ENCODE data around the gene PARP9. TPM values are rescaled to one million over a fixed set of nuclear protein-coding genes. Genes with fewer than 3 reads are reported as not detected.
A peak's percentile ranks its signal among the peaks of the same experiment; 100 is the strongest.
"Not testable (repeated sequence)": the region's sequence is repeated elsewhere in the genome, so short reads cannot be mapped to it uniquely, and the experiment has no call there.

Gene PARP9
- total RNA-seq, 4 donors from 2014 or later: 5.9 to 9.6 (median 8.2) TPM

DNA sequence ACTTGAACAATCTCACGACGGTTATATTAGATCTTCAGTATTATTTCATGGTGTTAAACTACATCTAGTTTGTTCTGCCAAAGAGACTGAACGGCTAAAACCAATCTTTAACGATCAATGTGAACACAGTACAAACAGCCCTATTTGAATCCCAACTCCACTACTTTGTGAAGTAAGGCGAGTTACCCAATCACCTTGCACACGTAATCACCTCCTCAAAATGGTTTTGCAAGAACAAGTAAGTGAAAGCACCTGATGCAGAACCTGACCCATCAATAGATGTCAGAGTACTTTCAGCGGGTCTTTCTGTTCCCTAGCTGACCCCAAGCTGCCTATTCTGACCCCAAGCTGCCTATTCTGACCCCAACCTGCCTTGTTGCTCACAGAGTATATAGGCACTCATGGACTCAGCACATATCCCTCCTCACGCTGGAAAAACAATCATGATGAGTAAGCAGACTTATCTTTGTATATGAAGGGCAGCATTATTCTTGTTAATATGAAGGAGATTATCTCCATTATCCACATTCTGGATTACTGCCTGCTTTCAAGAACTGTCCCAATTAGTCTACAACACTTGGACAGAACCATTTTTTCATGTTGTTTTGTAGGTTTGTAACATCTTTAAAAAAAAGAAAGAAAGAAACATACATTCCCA lies 53.1 kb downstream of the PARP9 start:
- in situ Hi-C loops (cut with MboI; ENCODE audit: low sequenced_read_pairs in 4 of 4) (loop anchor here in 3 of 4 donors (10.0 kb wide), 2 partner anchors 96 to 126 kb away; partner anchors contain the start of genes FAM162A (in 2 of the 3), MIX23 (in 2 of the 3) and WDR5B (in 1 of the 3)), intact Hi-C loops (cut with DNase I; ENCODE audit: low total_unique reads) (loop anchor here (5.0 kb wide), 1 partner anchor 281 kb away; the partner anchor contains the start of gene HSPBAP1)
- H3K36me3 ChIP-seq: no peaks in the 10 kb centered on the region
- H3K9me3 ChIP-seq: no peaks in the 10 kb centered on the region
- H3K27me3 ChIP-seq: no peaks in the 10 kb centered on the region
- DNase-seq (peak; percentile 23 to 69), ATAC-seq (peak; percentile 23 to 54)
- H3K4me3 ChIP-seq: peak overlapping the region in 1 of 4 donors; percentile 65
- H3K27ac ChIP-seq: peak overlapping the region; percentile 94 to 99 (median 97)
- TF ChIP-seq, protein P1, sequence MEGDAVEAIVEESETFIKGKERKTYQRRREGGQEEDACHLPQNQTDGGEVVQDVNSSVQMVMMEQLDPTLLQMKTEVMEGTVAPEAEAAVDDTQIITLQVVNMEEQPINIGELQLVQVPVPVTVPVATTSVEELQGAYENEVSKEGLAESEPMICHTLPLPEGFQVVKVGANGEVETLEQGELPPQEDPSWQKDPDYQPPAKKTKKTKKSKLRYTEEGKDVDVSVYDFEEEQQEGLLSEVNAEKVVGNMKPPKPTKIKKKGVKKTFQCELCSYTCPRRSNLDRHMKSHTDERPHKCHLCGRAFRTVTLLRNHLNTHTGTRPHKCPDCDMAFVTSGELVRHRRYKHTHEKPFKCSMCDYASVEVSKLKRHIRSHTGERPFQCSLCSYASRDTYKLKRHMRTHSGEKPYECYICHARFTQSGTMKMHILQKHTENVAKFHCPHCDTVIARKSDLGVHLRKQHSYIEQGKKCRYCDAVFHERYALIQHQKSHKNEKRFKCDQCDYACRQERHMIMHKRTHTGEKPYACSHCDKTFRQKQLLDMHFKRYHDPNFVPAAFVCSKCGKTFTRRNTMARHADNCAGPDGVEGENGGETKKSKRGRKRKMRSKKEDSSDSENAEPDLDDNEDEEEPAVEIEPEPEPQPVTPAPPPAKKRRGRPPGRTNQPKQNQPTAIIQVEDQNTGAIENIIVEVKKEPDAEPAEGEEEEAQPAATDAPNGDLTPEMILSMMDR (IDR thresholded peaks at IDR 0.05 in 4 of 5, conservative IDR thresholded peaks at IDR 0.05 in 1 of 5): no peak
- peaks cover 62 to 72% of the 10 kb centered on the region in 2 donors for H3K4me1 ChIP-seq

DNA sequence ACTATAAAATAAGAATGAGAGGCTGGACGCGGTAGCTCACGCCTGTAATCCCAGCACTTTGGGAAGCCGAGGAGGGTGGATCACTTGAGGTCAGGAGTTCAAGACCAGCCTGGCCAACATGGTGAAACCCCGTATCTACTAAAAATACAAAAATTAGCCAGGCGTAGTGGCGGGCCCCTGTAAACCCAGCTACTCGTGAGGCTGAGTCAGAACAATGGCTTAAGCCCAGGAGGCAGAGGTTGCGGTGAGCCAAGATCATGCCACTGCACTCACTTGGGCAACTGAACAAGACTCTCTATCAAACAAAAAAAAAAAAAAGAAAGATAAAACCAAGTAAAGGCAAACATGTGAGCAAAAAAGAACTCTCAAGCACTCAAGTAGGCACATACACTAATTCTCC lies 55.2 kb downstream of the PARP9 start:
- Histone ChIP-seq H3K4me1 (peaks cover 72 to 88% of the 10 kb centered on the region in 2 donors), H3K4me3 (peak overlapping the region in 1 of 4 donors; percentile 28), H3K27ac (peak overlapping the region; percentile 94 to 99 (median 97))
- H3K27me3 ChIP-seq; intact Hi-C loops (cut with DNase I; ENCODE audit: low total_unique reads); H3K9me3 ChIP-seq; H3K36me3 ChIP-seq: not testable (repeated sequence)
- DNase-seq (peak; percentile 52 to 88), ATAC-seq (peak; percentile 74)
- in situ Hi-C loops (cut with MboI; ENCODE audit: low sequenced_read_pairs in 4 of 4): loop anchor here in 1 of 4 donors (10.0 kb wide), 1 partner anchor 94 kb away; the partner anchor contains the start of gene WDR5B

DNA sequence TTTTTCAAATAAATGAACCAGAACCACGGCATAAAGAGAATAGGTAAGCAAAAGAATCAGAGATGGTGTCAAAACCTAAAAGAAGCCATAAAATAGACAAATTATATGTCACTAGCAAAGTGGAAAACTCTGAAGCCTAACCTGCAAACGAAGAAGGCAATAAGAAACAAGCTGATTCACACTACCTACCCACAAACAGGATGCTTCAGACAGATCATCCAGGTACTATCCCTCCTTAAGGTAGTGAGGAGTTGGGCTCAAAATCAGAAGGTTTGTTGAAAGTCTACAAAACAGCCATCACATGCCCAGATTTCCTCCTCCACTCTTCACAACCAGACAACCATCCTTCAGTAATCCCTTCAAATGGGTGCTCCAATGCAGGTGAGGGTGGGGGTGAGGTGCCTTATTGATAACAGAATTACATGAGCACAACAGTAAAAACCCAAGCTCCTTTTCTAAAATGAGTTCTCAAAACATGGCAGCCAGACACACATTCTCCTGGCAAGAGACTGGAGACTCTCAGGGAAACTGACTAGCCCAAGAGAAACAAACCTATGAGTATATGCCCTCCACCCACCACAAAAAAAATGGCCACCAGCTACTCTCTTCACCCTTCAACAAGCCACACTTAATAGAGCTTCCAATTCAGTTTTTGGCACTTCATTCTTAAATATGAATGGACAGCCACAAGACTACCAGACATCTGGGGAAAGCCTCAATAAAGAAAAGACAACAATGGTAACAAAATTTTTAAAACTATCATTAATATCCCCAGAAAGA lies 55.8 kb downstream of the PARP9 start:
- no peaks in the 10 kb centered on the region for H3K9me3 ChIP-seq
- no peaks in the 10 kb centered on the region for H3K27me3 ChIP-seq
- H3K27ac ChIP-seq: peak overlapping the region; percentile 94 to 99 (median 97)
- no peaks in the 10 kb centered on the region for H3K36me3 ChIP-seq
- DNase-seq (no peak), ATAC-seq (peak; percentile 11 to 21)
- no peak for TF ChIP-seq POLR2A (IDR thresholded peaks at IDR 0.05)
- TF ChIP-seq, protein P1 (IDR thresholded peaks at IDR 0.05 in 4 of 5, conservative IDR thresholded peaks at IDR 0.05 in 1 of 5): no peak
- H3K4me3 ChIP-seq: no peak overlapping the region
- in situ Hi-C loops (cut with MboI; ENCODE audit: low sequenced_read_pairs in 4 of 4): loop anchor here in 1 of 4 donors (10.0 kb wide), 1 partner anchor 94 kb away; the partner anchor contains the start of gene WDR5B
- peaks cover 67 to 86% of the 10 kb centered on the region in 2 donors for H3K4me1 ChIP-seq
- intact Hi-C loops (cut with DNase I; ENCODE audit: low total_unique reads): no loop called here

DNA sequence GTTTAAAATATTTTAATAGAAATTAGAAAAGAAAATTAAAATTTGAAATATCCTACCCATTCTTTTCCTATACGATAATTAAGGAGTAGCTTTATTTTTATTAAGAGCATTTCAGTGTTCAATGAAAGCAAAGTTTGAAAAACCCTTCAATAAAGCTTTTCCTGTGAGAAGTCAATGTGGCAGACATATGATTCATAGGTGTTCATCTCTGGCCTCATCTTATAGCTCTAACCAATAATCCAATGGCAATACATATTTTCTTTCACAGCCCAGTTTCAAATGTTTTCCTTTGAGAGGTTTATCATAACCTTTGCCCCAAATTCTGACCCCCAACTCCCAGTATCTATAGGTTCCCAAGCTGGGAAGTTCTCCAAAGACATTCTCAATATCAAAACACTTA lies 57.6 kb downstream of the PARP9 start:
- no peak for ATAC-seq
- H3K27me3 ChIP-seq: no peaks in the 10 kb centered on the region
- H3K27ac ChIP-seq: peak overlapping the region in 3 of 4 donors; percentile 21 to 99 (median 95)
- no peak for TF ChIP-seq POLR2A (IDR thresholded peaks at IDR 0.05)
- TF ChIP-seq, protein P1 (IDR thresholded peaks at IDR 0.05 in 4 of 5, conservative IDR thresholded peaks at IDR 0.05 in 1 of 5): no peak
- in situ Hi-C loops (cut with MboI; ENCODE audit: low sequenced_read_pairs in 4 of 4) (loop anchor here in 1 of 4 donors (10.0 kb wide), 1 partner anchor 92 kb away; the partner anchor contains the start of gene WDR5B), intact Hi-C loops (cut with DNase I; ENCODE audit: low total_unique reads) (no loop called here)
- peaks cover 66 to 85% of the 10 kb centered on the region in 2 donors for H3K4me1 ChIP-seq
- DNase-seq: no peak
- no peaks in the 10 kb centered on the region for H3K9me3 ChIP-seq
- H3K4me3 ChIP-seq: no peak overlapping the region
- H3K36me3 ChIP-seq: no peaks in the 10 kb centered on the region

DNA sequence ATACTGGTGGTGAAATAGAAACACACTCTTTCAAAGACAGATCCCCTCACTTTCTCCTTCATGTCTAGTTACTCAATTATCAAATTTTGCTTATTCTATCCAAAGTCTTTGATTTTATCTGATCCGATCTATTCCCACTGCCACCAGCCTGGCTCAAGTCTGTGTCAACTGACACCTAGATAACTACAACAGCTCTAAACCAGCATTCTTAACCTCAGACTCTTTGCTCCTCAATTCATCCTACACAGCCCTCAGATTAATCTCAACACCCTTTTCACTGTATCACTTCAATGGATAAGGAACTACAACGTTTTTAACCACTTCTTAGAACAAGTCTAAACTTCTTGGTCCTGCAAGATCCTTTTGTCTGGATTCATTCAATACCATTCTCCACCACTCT lies 58.4 kb downstream of the PARP9 start:
- no peak for TF ChIP-seq POLR2A (IDR thresholded peaks at IDR 0.05)
- TF ChIP-seq, protein P1 (IDR thresholded peaks at IDR 0.05 in 4 of 5, conservative IDR thresholded peaks at IDR 0.05 in 1 of 5): no peak
- intact Hi-C loops (cut with DNase I; ENCODE audit: low total_unique reads): no loop called here
- no peaks in the 10 kb centered on the region for H3K36me3 ChIP-seq
- in situ Hi-C loops (cut with MboI; ENCODE audit: low sequenced_read_pairs in 4 of 4): loop anchor here in 1 of 4 donors (10.0 kb wide), 1 partner anchor 91 kb away; the partner anchor contains the start of gene WDR5B
- DNase-seq (no peak), ATAC-seq (no peak)
- H3K27ac ChIP-seq: peak overlapping the region in 2 of 4 donors; percentile 33 to 38
- H3K27me3 ChIP-seq: no peaks in the 10 kb centered on the region
- H3K9me3 ChIP-seq: no peaks in the 10 kb centered on the region
- H3K4me3 ChIP-seq: no peak overlapping the region
- peaks cover 68 to 85% of the 10 kb centered on the region in 2 donors for H3K4me1 ChIP-seq
